NT2/D1 (cell line): Measurements from ENCODE around the gene SORCS3.

Experiments used
- SUZ12 ChIP-seq: IDR thresholded peaks from 2 replicates; pipeline ENCODE4 v1.6.1; 2011; ENCODE audit not compliant: insufficient read length, insufficient read depth; ENCODE audit errors: extremely low read depth
- YY1 ChIP-seq: IDR thresholded peaks from 2 replicates; pipeline ENCODE4 v1.6.1; 2011; ENCODE audit not compliant: insufficient read length, insufficient read depth
- ZNF274 ChIP-seq: IDR thresholded peaks from 2 replicates; pipeline ENCODE4 v1.6.1; 2011; ENCODE audit warnings: mild to moderate bottlenecking, low read depth, low read length

DNA sequence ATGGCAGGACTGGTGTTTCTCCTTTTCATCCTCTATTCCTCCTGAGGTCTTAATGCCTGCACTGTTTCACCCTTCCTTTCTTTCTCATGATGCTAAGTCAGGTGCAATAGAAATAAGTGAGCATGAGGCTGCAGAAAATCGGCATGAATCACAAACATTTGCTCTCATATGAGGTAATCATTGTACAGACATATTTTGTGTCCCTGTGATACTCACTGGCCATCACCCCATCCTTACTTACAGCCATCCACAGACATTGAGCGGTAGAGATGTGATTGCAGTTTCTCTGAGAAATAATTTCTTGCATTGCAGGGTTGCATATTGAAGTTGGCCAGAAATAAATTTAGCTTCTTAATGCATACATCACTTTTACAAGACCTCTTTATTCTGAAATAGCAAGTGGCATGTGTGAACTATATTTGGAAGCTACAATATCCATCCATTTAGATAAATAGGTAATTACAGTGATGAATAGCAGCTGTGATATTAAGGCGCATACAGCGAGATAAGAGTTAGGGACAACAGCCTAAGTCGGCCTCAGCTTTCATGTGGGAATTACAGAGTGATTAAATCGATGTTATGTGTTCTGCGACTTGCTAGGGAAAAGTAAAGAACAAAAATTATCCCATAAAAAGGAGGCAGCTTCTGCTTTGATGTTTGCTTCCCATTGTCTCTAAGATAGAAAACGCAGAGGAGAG, 612.6 kb downstream of the SORCS3 start:
- no peak for TF ChIP-seq ZNF274
- TF ChIP-seq YY1: no peak
- no peak for TF ChIP-seq SUZ12
